ENCODE results near the gene PDCD2. TPM values are rescaled to one million over a fixed set of nuclear protein-coding genes. Genes with fewer than 3 reads are reported as not detected.

PDCD2 gene
- total RNA-seq, 5 donors from 2014 or later (not counting 1 experiment from before 2014, with no cell fraction given): 54.2 to 77.1 (median 68.1) TPM

Other genes with a start within 250 kb of the PDCD2 start
- gene PSMB1, start 31.3 kb downstream of the PDCD2 start, total RNA-seq: 100 to 1,000 TPM in 1 of 5 donors, 10 to 100 TPM in 4; 85.6 to 106 (median 94.6) TPM
- gene TBP, start 30.3 kb downstream of the PDCD2 start, total RNA-seq: 10 to 100 TPM; 12.4 to 35.0 (median 25.6) TPM